Activated CD8-positive, alpha-beta T cell treated with anti-CD3 and anti-CD28 coated beads for 36 hours (primary cell): ENCODE data around the gene PDPK1. TPM values are rescaled to one million over a fixed set of nuclear protein-coding genes. Genes with fewer than 3 reads are reported as not detected.
A peak's percentile ranks its signal among the peaks of the same experiment; 100 is the strongest.

ENCODE experiments used
- ATAC-seq: fragments of 200-7000 bp; cut with Tn5 transposase; one replicate; pipeline ENCODE4 v1.10.0; 2021; ENCODE audit warnings: mild to moderate bottlenecking, moderate library complexity
- CTCF ChIA-PET: fragments of 350-600 bp; sonication (Branson Sonifier 250); formaldehyde crosslinking; loops from one replicate; lab custom pipeline; 2021; ENCODE audit warnings: antibody characterized with exemption; lab: Charles Lee
- POLR2A ChIA-PET: fragments of 350-600 bp; sonication (Branson Sonifier 250); formaldehyde crosslinking; loops from one replicate; lab custom pipeline; 2021; ENCODE audit warnings: antibody characterized with exemption; lab: Charles Lee
- DNase-seq: peaks from one replicate; pipeline ENCODE4 v3.0.0-alpha.2; 2020
- H3K27ac Mint-ChIP-seq: one replicate; pipeline ENCODE4 v1.8.0; 2021; ENCODE audit warnings: mild to moderate bottlenecking, mixed read lengths
- H3K27me3 Mint-ChIP-seq: one replicate; pipeline ENCODE4 v1.8.0; 2021; ENCODE audit warnings: mixed read lengths
- H3K36me3 Mint-ChIP-seq: one replicate; pipeline ENCODE4 v1.8.0; 2021; ENCODE audit warnings: low read depth, mixed read lengths
- H3K4me1 Mint-ChIP-seq: one replicate; pipeline ENCODE4 v1.8.0; 2021; ENCODE audit warnings: low read depth, mixed read lengths
- H3K4me3 Mint-ChIP-seq: one replicate; pipeline ENCODE4 v1.8.0; 2021; ENCODE audit warnings: mild to moderate bottlenecking, moderate library complexity, mixed read lengths
- H3K9me3 Mint-ChIP-seq: one replicate; pipeline ENCODE4 v1.8.0; 2021; ENCODE audit warnings: mixed read lengths
- intact Hi-C: fragments of 100-400 bp; cut with micrococcal nuclease; formaldehyde crosslinking; loops from one replicate; pipeline ENCODE4 v1.10.0; 2022
- total RNA-seq, 2 experiments: library from RNA; stranded (reverse); gene quantifications; one replicate each; pipeline ENCODE4 v1.2.3, GENCODE V29; 2021
- TF ChIP-seq, protein P1 (sequence below): fragments of 200-600 bp; IDR thresholded peaks from one replicate; pipeline ENCODE4 v1.8.0; 2022; ENCODE audit warnings: antibody characterized with exemption, mild to moderate bottlenecking

The PDPK1 gene
- total RNA-seq, 2 experiments from 2014 or later, result 32.4 to 33.9 TPM

DNA sequence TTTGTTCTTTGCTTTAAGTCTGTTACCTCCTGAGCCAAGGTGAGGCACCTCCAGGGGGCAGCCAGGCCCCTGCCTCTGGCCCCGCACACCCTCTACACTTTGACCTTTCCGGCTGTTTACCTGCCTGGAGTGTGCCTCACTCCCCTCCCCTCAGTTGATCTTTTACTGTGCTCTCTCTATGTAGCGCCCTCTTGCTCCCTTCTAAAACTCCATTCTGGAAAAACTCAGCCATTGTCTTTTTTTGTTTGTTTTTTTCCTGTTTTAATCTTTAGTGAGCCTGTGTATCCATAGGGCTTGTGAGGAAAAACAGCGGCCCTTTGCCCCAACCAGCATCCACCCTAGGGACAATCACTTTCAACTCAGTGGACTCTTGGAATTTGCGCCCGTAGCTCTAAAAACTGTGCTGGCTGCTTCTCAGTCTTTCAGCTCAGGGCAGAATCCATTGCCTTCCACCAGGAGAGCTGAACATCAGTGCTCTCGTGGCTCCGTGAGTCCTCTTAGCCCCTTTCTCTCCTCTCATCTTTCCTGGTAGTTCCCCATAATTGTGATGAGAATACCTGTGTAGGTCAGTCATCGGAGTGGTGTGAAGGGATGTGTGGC lies 13.4 kb upstream of the PDPK1 start:
- peaks cover 19% of the 10 kb centered on the region for H3K36me3 Mint-ChIP-seq
- H3K4me1 Mint-ChIP-seq, result peaks cover 13% of the 10 kb centered on the region
- ChIA-PET POLR2A (interaction anchor here (1.0 kb wide), 1 partner anchor 10 kb away, joined by 3 read pairs; the partner anchor contains the start of gene ATP6V0C), CTCF (interaction anchor here (1.4 kb wide), 1 partner anchor 8 kb away, joined by 3 read pairs; no protein-coding TSS in a partner anchor)
- no peak for ATAC-seq
- no peak for DNase-seq
- TF ChIP-seq, protein P1, sequence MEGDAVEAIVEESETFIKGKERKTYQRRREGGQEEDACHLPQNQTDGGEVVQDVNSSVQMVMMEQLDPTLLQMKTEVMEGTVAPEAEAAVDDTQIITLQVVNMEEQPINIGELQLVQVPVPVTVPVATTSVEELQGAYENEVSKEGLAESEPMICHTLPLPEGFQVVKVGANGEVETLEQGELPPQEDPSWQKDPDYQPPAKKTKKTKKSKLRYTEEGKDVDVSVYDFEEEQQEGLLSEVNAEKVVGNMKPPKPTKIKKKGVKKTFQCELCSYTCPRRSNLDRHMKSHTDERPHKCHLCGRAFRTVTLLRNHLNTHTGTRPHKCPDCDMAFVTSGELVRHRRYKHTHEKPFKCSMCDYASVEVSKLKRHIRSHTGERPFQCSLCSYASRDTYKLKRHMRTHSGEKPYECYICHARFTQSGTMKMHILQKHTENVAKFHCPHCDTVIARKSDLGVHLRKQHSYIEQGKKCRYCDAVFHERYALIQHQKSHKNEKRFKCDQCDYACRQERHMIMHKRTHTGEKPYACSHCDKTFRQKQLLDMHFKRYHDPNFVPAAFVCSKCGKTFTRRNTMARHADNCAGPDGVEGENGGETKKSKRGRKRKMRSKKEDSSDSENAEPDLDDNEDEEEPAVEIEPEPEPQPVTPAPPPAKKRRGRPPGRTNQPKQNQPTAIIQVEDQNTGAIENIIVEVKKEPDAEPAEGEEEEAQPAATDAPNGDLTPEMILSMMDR, result no peak
- H3K4me3 Mint-ChIP-seq, result no peak overlapping the region
- peak overlapping the region; percentile 5 for H3K27ac Mint-ChIP-seq
- intact Hi-C loops, result no loop called here
- H3K27me3 Mint-ChIP-seq, result no peaks in the 10 kb centered on the region
- no peaks in the 10 kb centered on the region for H3K9me3 Mint-ChIP-seq

DNA sequence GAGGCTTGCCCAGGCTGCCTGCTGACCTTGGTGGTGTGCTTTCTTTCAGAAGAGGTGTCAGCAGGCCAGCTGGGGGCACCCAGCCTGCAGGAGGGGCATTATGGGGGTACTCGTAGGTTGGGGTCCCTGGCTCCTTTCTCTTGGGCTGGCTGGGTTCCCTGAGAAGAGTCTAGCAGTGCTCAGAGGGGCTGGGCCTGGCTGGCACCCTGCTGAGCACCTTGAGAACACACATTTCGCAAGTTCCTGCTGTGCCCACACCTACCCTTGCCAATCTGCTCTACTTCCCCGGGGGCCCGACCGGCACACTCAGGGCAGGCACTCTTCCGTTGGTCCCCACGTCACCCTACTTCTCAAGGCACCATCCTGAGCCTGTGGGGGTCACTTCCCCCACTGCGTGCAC lies 11.7 kb upstream of the PDPK1 start:
- no peaks in the 10 kb centered on the region for H3K9me3 Mint-ChIP-seq
- no peak for DNase-seq
- TF ChIP-seq, protein P1, result no peak
- H3K36me3 Mint-ChIP-seq, result peaks cover 15% of the 10 kb centered on the region
- H3K27ac Mint-ChIP-seq, result no peak overlapping the region
- no peak overlapping the region for H3K4me3 Mint-ChIP-seq
- H3K27me3 Mint-ChIP-seq, result no peaks in the 10 kb centered on the region
- peaks cover 8% of the 10 kb centered on the region for H3K4me1 Mint-ChIP-seq
- intact Hi-C loops, result no loop called here
- CTCF ChIA-PET, result no interaction called here
- ATAC-seq, result no peak
- POLR2A ChIA-PET, result no interaction called here

DNA sequence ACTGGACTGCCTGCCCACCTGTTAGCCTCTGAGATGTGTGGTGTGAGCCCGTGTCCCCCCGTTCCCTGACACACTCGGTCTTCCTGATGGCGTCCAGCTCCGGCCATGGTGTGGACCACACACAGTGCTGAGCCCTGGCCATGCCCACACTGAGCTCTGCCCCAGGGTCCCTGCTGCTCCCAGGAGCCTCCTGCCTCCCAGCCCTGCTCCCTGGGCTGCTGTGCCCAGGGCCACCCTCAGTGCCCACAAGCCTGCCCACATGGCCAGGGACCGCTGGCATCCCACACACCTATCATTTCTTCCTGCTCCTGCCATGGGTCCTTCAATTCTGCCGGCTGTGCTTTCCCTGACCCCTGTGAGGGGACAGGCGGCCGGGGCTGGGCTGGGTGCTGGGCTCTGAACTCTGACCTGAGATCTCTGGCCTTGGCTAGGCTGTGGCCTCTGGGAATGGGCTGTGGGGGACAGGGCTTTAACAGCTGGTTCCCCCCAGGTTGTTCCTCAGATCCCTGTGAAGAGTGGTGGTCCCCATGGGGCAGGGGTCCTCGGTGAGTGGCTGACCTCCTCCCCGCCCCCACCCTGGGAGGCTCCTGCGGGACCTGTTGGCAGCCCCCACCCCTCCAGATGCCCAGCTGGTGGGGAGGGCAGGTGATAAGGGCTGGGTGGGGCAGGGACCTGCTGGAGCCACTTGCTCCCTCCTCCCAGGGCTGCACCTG lies 10.6 kb upstream of the PDPK1 start:
- Mint-ChIP-seq H3K4me1 (peaks cover 11% of the 10 kb centered on the region), H3K36me3 (peaks cover 11% of the 10 kb centered on the region), H3K9me3 (no peaks in the 10 kb centered on the region), H3K27ac (no peak overlapping the region), H3K27me3 (no peaks in the 10 kb centered on the region), H3K4me3 (no peak overlapping the region)
- ChIA-PET POLR2A (interaction anchor here (0.7 to 1.0 kb wide), 3 partner anchors 9 to 13 kb away, joined by 3 read pairs; partner anchors contain the start of gene ATP6V0C), CTCF (no interaction called here)
- ATAC-seq (no peak), DNase-seq (no peak)
- TF ChIP-seq, protein P1, result no peak
- intact Hi-C loops, result no loop called here

DNA sequence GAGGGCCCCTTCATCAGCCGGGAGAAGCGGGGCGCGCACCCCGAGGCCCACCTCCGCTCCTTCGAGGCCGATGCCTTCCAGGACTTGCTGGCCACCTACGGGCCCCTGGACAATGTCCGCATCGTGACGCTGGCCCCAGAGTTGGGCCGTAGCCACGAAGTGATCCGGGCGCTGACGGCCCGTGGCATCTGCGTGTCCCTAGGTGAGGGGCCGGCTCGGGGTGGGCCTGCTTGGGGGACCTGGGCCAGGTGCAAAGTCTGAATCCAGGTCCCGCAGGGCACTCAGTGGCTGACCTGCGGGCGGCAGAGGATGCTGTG lies 10.1 kb upstream of the PDPK1 start:
- ChIA-PET POLR2A (interaction anchor here (0.9 kb wide), 1 partner anchor 9 kb away, joined by 3 read pairs; no protein-coding TSS in a partner anchor), CTCF (no interaction called here)
- TF ChIP-seq, protein P1, result no peak
- Mint-ChIP-seq H3K4me3 (no peak overlapping the region), H3K36me3 (peaks cover 11% of the 10 kb centered on the region), H3K27me3 (no peaks in the 10 kb centered on the region), H3K4me1 (peaks cover 11% of the 10 kb centered on the region), H3K27ac (no peak overlapping the region), H3K9me3 (no peaks in the 10 kb centered on the region)
- ATAC-seq (no peak), DNase-seq (no peak)
- intact Hi-C loops, result no loop called here
